ENCODE results near the gene UBTD1. TPM values are rescaled to one million over a fixed set of nuclear protein-coding genes. Genes with fewer than 3 reads are reported as not detected.

Gene UBTD1
- total and polyA plus RNA-seq, 8 donors = 16.6 to 41.0 (median 20.6) TPM

- no peak for DNase-seq
- no peak overlapping the region for H3K4me3 ChIP-seq
- peaks cover 0 to 21% of the 10 kb centered on the region in 2 donors for H3K36me3 ChIP-seq
- no peak overlapping the region for H3K27ac ChIP-seq
- no peaks in the 10 kb centered on the region for H3K27me3 ChIP-seq
- H3K4me1 ChIP-seq = no peaks in the 10 kb centered on the region
- no peaks in the 10 kb centered on the region for H3K9me3 ChIP-seq
- intact Hi-C loops (cut with DNase I) = no loop called here
- no peak for ATAC-seq
- no peak for TF ChIP-seq CTCF (IDR thresholded peaks at IDR 0.05)
These were observed 66.1 kb downstream of the UBTD1 start for GRCh38 chr10:97564776-97565175.

DNA sequence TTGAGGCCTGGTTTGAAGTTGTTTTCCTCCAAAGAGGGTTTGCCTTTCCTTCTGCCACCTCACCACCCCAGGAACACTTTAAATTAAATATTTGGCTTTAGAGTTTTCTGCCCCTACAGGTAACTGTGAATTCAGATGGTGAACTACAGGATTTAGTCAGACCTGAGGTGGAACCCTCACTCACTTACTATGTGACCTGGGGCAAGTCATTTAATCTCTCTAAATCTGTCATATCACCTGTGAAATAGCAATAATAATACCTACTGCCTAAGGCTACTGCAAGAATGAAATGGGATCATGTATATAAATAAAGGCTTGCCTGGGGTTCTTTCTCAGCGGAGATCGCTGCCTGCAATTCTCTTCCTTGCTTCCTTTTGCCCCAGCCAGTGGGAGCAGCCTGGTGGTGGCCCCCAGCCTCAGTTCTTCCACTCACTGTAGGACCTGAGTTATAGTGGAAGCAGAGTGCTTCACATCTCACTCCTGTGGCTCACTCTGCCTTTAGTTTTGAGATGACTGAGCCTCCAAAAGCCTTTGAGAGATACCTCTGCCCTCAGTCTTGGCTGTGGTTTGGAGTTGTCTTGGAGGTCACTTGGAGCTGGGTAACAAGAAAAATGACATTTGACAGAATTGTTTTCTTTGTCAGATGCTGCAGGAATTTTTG lies 67.7 kb downstream of the UBTD1 start:
- intact Hi-C loops (cut with DNase I) = no loop called here
- ATAC-seq (no peak), DNase-seq (no peak)
- no peaks in the 10 kb centered on the region for H3K27me3 ChIP-seq
- H3K9me3 ChIP-seq = no peaks in the 10 kb centered on the region
- no peak overlapping the region for H3K27ac ChIP-seq
- no peak overlapping the region for H3K4me3 ChIP-seq
- no peaks in the 10 kb centered on the region for H3K4me1 ChIP-seq
- no peak for TF ChIP-seq CTCF (IDR thresholded peaks at IDR 0.05)
- peaks cover 0 to 38% of the 10 kb centered on the region in 2 donors for H3K36me3 ChIP-seq

- intact Hi-C loops (cut with DNase I) = no loop called here
- H3K27me3 ChIP-seq = no peaks in the 10 kb centered on the region
- TF ChIP-seq CTCF (IDR thresholded peaks at IDR 0.05) = no peak
- H3K4me1 ChIP-seq = peaks cover 6 to 9% of the 10 kb centered on the region in 2 donors
- H3K9me3 ChIP-seq = no peaks in the 10 kb centered on the region
- peaks cover 0 to 42% of the 10 kb centered on the region in 2 donors for H3K36me3 ChIP-seq
- DNase-seq = peak in 1 of 4 donors; percentile 29
- no peak overlapping the region for H3K27ac ChIP-seq
- no peak for ATAC-seq
- H3K4me3 ChIP-seq = no peak overlapping the region
These were observed 69.2 kb downstream of the UBTD1 start for GRCh38 chr10:97567891-97568290.

GRCh38 chr10:97570146-97570788 lies 71.5 kb downstream of the UBTD1 start:
- no peak for TF ChIP-seq CTCF (IDR thresholded peaks at IDR 0.05)
- ATAC-seq (no peak), DNase-seq (peak in 1 of 4 donors; percentile 24)
- intact Hi-C loops (cut with DNase I) = no loop called here
- Histone ChIP-seq H3K36me3 (peaks cover 0 to 42% of the 10 kb centered on the region in 2 donors), H3K9me3 (no peaks in the 10 kb centered on the region), H3K4me1 (peaks cover 6 to 17% of the 10 kb centered on the region in 2 donors), H3K27ac (no peak overlapping the region), H3K27me3 (no peaks in the 10 kb centered on the region), H3K4me3 (no peak overlapping the region)

DNA sequence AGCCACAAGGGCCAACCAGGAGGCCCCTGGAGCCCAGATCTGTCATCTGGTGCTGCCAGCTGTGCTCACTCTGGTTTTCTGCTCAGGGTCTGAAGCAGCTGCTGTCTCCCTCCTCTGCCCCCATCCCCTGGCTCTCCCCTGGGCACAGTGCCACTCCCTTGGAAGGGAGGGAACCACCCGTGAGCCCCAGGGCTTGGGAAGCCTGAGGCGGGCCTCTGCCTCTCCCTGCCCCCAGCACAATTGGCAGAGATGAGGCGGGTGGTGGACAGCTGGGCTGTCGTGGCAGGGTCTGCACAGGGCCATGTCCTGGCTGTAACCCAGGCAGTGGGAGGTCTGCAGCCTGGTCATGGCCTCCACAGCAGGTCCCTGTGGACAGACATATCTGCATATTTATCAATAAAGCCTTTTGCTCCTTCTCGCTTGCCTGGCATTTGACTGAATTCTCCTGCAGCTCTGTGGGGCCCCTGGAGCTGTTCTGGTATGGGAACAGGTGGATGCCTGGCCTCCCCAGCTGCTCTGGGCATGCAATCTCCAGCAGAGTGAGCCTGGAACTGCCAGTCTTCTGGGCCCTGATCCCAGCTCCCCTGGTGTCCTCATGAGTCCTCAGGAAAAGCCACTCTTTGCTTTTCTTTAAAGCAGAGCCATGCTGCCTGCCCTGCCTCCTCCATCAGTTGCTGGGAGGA lies 72.2 kb downstream of the UBTD1 start:
- ATAC-seq (no peak), DNase-seq (peak in 1 of 4 donors; percentile 29)
- H3K9me3 ChIP-seq = no peaks in the 10 kb centered on the region
- no peak overlapping the region for H3K27ac ChIP-seq
- H3K27me3 ChIP-seq = no peaks in the 10 kb centered on the region
- H3K36me3 ChIP-seq = peaks cover 0 to 42% of the 10 kb centered on the region in 2 donors
- TF ChIP-seq CTCF (IDR thresholded peaks at IDR 0.05) = no peak
- no peak overlapping the region for H3K4me3 ChIP-seq
- intact Hi-C loops (cut with DNase I) = no loop called here
- H3K4me1 ChIP-seq = peaks cover 6 to 17% of the 10 kb centered on the region in 2 donors

All from left lung (tissue), 10 donors.